D721Med (cell line): ENCODE data around the gene DCDC2C.

ENCODE experiments used
- DNase-seq: peaks from one replicate; pipeline ENCODE4 v3.0.0; 2011; ENCODE audit warnings: low spot score; ENCODE audit not compliant: insufficient read length
- FAIRE-seq: peaks from 2 replicates; lab custom pipeline; 2011; peaks lifted over from hg19 to GRCh38; lab: Jason Lieb, UNC
- TF ChIP-seq, protein P1 (sequence below): IDR thresholded peaks from 2 replicates; pipeline ENCODE4 v1.5.1; 2012; ENCODE audit warnings: mild to moderate bottlenecking, control low read depth; ENCODE audit not compliant: insufficient read depth; ENCODE audit errors: missing control alignments

DCDC2C gene

DNA sequence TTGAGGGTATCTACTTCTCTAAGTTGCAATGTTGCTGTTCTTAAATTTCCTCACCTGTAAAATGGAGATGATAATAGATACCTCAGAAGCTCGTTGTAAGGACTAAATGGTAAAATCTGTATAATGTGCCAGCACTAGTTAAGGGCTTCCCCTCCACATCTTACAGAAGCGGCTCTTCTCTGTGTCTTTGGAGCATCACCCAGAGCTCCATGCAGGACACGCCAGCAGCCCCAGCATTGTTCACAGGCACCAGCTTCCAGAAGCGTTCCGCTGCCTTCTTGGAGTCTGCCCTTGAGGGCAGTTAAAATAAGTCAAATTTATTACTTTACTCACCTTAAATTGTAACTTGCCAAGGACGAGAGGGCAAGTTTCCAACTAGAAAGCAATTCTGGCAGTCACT is 5.8 kb downstream of the DCDC2C start:
- DNase-seq = no peak
- TF ChIP-seq, protein P1, sequence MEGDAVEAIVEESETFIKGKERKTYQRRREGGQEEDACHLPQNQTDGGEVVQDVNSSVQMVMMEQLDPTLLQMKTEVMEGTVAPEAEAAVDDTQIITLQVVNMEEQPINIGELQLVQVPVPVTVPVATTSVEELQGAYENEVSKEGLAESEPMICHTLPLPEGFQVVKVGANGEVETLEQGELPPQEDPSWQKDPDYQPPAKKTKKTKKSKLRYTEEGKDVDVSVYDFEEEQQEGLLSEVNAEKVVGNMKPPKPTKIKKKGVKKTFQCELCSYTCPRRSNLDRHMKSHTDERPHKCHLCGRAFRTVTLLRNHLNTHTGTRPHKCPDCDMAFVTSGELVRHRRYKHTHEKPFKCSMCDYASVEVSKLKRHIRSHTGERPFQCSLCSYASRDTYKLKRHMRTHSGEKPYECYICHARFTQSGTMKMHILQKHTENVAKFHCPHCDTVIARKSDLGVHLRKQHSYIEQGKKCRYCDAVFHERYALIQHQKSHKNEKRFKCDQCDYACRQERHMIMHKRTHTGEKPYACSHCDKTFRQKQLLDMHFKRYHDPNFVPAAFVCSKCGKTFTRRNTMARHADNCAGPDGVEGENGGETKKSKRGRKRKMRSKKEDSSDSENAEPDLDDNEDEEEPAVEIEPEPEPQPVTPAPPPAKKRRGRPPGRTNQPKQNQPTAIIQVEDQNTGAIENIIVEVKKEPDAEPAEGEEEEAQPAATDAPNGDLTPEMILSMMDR = no peak
- no peak for FAIRE-seq

DNA sequence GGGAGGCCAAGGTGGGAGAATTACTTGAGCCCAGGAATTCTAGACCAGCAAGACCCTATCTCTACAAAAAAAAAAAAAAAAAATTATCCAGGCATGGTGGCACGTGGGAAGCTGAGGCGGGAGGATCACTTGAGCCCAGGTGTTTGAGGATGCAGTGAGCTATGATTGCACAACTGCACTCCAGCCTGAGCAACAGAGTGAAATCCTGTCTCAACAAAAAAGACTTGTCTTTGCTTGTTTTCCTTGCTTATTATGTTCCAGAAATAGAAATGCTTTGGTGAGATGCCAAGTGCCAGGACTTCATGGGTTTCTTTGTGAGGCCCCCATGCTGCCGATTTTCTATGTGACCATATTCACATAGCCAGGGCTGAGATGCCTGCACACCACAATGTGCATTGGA is 9.0 kb downstream of the DCDC2C start:
- FAIRE-seq = no peak
- TF ChIP-seq, protein P1 = no peak
- no peak for DNase-seq

DNA sequence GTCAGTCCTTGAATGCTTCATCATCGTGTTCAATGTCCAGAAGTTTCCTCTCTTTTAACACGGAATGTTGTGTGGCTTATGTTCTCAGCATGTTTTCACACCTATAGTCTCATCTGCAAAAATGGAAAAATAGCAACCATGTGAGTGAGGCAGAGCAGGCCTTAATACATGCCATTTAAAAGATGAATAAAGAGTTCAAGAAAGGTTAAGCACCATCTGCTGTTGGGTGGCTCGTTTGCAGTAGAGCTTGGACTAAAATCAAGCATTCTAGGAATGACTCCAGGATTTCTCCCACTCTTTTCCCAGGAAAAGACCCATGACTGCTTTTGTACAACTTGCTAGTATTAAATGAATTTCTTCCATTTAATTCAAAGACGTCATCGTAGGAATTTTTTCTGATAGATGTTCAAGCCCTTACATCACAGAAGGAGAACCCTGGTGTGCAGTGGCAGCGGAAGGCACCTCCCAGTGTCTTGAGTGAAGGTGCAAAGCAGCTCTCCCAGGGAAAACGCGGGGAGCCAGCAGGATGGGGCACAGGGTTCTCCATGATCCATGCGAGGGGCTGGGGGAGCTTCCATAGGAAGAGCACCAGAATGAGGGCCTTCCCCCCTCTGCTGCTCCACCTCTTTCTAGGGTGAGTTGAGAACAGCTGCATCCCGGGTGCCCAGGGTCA is 9.6 kb downstream of the DCDC2C start:
- TF ChIP-seq, protein P1 = no peak
- FAIRE-seq (no peak), DNase-seq (no peak)

DNA sequence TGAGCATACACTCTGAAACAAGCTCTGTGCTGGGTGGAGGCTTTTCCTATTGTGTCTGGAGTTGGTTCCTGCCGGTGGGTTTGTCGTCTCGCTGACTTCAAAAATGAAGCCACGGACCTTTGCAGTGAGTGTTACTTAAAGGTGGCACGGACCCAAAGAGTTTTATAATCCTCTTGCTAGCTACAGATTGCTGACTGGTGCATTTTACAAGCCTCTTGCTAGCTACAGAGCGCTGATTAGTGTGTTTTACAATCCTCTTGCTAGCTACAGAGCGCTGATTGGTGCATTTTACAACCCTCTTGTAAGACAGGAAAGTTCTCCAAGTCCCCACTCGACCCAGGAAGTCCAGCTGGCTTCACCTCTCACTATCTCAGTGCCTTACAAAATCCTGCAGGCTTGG is 15.3 kb downstream of the DCDC2C start:
- no peak for DNase-seq

DNA sequence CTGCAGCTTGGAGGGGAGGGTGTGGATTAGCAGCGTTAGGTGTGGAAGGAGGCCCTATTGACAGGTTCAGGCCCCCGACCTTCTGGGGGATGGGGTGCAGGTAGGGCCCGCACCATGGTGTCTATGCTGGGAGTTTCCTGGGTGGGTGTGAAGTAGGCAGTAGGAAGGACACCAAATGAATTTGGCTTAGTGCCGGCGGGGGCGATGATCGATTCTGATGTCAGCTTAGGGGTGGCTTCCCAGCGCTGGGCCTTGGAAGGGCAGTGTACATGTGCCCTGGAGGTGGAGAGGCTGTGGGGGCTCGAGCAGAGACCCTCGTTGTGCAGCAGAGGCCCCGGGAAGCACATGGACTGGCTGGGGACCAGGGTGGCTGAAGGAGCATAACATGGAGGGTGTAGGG is 21.6 kb downstream of the DCDC2C start:
- DNase-seq = no peak
- no peak for FAIRE-seq
- TF ChIP-seq, protein P1 = no peak

More for the DNA sequence above, 15.3 kb downstream of the DCDC2C start:
- no peak for FAIRE-seq
- TF ChIP-seq, protein P1 = no peak

DNA sequence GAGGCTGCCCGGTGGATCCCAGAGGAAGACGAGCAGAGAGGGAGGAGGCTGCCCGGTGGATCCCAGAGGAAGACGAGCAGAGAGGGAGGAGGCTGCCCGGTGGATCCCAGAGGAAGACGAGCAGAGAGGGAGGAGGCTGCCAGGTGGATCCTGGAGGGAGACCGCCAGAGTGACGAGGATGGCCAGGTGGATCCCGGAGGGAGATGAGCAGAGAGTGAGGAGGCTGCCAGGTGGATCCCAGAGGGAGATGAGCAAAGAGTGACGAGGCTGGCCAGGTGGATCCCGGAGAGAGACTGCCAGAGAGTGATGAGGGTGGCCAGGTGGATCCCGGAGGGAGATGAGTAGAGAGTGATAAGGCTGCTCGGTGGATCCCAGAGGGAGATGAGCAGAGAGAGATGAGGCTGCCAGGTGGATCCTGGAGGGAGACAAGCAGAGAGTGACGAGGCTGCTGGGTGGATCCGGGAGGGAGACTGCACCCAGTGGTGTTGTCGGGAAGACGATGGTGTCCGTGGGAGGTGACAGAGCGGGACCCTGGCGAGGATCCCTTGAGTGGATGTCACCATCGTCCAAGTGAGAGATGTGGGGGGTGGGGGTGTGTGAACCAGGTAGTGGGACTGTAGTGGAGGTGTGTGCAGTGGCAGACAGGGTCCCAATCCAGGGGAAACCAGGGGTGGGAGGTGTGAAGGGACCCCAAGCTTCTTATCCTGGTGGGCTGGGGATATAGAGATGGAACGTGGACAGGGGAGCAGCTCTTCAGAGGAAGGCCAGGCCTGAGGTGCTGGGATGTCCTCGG is 22.3 kb downstream of the DCDC2C start:
- no peak for FAIRE-seq
- DNase-seq = no peak
- TF ChIP-seq, protein P1 = no peak

DNA sequence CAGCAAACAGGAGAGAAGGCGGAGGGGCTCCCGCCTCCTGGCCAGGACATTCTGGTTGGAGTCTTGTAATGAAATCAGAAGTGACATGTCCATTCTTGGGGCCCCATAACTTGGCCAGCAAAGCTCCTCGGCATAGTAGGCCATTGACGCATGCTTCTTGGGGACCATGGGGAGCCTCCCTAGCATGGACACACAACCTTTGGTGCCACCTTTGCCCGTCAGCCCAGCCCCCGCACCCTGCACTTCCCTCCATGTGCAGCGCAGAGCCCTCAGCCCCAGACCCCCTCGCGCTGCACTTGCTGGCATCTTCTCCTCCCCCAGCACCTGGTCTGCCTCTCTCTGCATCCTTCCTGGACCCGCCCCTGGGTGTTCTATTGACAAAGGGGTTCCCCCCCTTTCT is 23.1 kb downstream of the DCDC2C start:
- TF ChIP-seq, protein P1 = no peak
- DNase-seq = no peak
- no peak for FAIRE-seq
